GM21360 (cell line): ENCODE results near the gene TPST1.

Source experiments
- ATAC-seq: cut with Tn5 transposase; IDR thresholded peaks from one replicate; pipeline ENCODE4 v1.9.1; 2021; ENCODE audit warnings: mild to moderate bottlenecking, moderate library complexity; ENCODE audit not compliant: unreplicated experiment

The TPST1 gene

DNA sequence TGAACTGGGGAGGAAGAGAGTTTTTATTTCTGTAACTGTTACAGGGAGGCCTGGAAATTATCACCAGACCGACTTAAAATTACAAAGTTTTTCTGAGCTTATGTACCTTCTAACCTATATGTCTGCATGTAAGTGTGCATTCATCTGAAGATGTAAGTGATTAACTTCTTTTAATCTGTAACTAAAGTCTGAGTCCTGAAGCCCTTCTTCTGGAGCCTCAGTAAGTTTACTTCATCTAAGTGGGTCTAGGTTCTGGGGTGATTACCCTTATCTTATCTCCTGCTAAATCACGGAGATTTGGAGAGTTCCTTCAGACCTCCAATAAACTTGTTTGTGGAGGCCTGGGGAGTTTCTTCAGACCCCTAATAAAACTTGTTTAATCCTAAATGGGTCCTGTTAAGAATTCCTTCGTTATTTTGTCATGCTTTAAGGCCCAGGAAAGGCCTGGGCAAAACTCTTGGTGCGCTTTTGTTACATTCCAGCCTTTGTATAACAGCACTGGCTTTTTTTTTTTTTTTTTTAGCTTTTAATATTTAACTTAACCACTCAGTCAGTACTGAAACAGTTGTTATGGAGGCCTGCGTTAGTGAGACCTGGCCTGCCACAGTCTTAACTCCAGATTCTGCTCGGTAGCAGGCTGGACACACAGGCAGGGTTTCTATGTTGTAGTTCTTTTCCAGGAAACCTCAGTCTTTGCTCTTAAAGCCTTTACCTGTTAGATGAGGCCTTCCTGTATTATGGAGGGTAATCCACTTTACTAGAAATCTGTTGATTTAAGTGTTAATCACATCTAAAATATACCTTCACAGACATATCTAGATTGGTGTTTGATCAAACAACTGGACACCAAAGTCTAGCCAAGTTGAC, 33.0 kb downstream of the TPST1 start:
- ATAC-seq: no peak

DNA sequence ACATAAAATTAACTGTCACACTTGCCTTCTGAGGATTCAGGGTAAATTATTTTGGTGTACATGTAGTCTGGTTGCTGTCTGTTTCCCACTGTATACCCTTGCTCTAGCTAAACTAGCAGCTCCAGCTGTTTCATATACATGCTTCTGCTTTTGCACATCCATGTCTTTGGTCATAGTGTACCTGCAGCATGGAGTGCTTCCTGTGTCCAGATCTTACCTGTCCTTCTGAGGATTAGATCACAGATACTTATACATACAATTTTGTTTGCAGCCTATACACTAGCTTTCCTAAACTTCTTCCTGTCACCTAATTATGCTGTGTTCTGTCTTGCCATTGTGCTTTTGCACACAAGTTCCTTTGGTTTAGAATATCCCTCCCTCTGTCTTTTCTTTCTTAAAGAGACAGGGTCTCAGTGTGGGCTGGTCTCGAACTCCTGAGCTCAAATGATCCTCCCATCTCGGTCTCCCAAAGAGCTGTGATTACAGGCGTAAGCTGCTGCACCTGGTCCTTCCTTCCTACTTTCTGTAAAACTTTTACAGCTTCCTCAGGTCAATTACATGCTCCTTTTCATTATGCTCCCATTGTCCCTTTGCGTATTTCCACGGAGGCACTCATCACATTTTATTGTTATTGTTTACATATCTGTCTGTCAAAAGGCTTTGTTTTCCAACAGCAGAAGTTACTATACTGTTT, 33.8 kb downstream of the TPST1 start:
- ATAC-seq: no peak

DNA sequence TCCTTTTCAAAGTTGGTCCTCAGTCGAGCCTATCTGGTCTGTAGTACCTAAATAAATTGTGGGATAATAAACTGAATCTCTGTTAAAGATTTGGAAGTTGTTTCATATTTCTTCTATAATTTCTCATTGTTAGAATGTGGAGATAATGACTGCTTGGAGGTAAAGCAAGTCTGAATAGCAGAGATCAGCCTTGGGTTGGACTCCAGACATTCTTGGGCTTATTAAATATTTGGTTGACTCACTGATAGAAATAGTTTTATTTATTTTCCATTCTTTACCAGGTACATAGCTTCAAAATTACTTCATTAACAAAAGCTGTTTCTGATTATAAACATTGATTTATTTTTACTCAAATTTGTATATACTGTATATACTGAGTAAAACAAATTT, 34.3 kb downstream of the TPST1 start:
- ATAC-seq: no peak

DNA sequence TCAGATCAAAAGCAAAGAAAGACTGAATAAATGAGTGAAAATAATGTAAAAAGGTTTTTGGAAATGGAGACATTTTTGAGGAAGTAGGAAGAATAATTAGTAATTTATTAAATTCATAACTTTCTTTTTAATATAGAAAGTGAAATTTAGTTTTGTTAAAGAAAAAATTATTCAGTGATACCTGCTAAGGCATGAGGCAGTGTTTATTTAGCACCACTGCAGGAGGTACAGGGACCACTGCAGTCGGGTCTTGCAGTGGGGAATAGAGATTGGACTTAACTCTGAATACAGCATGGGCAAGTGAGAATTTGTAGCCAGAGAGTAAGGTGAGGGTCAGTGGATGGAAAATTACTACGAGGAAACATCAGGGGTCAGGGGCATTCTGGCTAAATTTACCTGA, 39.9 kb downstream of the TPST1 start:
- no peak for ATAC-seq

DNA sequence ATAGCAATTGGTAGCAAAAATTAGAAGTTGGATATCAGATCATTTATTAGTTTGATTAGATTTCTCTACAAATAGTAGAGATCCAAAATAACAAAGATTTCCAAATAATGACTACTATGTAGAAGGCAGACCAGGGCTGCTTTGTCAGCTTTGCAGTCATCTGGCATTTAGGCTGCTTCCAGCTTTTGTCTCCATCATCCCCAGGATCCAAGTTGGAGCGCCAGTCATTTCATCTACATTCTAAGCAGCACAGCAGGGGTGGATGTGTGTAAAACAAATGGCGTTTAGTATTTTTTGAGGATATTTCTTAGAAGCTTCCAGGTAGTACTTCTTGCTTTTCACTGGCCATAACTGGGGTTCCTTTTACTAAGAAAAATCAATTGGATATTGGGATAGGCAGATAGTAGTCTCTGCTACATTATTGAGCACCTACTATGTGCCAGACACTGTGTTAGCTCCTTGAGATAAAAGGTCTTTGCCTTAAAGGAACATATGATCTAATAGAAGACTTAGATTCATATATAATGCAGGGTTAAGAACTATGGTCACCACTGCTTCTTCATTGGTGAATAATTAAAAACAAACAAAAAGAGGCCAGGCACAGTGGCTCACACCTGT, 41.5 kb downstream of the TPST1 start:
- no peak for ATAC-seq

DNA sequence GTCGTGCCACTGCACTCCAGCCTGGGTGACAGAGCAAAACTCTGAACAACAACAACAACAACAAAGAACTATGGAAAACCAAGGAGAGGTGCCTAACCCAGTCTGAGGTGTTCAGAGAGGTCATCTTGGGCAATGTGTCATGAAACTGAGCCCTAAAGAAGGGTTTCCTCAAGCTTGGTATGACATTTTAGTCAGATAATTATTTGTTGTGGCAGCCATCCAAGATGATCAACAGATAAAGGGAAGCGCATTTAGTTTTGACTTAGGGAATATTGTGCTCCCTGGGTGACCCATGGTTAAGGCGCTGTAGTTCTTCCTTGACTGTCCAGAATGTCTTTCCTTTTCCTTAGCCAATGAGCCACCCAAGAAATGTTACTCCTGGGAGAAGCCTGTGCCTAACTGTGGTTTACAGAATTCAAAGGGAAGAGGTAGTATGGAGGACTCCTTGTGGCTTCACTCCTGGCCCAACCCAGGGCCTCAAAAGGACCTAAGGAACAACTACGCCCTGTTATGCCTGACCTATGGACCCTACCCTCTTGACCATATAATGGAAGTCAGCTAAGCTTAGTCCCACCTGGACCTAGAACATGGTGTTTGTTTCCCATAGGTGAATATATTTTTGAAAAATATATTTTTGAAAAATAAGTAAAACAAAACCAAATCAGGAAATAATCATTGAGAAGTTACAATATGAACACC, 42.4 kb downstream of the TPST1 start:
- ATAC-seq: no peak

DNA sequence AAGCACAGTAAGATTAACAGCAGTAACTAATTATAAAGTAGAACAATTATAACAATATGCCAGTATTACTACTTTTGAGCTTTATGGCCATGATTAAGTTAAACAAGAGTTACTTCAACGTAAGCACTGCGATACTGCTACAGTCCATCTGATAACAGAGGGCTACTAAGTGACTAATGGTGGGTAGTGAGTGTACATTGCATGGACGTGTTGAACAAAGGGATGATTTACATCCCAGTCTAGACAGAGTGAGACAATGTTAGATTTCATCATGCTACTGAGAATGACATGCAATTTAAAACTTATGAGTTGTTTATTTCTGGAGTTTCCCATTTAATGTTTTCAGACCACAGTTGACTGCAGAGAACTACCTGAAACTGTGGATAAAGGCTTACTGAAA, 45.6 kb downstream of the TPST1 start:
- ATAC-seq: no peak

DNA sequence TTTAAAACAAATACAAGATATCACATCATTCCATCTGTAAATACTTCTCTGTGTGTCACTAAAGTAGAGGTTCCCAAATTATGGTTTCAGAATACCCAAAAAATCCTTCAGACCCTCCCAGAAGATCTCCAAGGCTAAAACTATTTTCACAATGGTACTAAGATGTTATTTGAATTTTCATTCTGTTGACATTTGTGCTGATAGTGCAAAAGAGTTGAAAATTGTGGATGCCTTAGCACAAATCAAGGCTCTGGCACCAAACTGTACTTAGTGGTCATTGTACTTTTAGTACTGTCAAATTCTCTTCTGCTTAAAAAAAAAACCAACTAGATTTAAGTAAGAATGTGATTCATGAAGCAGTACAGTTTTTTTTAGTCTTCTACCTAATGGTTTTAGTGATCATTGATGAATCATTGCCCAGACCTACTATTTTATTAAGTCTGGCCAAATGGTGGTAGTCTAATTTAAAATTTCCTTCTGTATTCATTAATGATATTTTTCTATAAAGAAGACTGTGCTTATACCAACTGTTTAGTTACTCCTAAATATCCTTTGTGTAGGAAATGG, 50.5 kb downstream of the TPST1 start:
- no peak for ATAC-seq

DNA sequence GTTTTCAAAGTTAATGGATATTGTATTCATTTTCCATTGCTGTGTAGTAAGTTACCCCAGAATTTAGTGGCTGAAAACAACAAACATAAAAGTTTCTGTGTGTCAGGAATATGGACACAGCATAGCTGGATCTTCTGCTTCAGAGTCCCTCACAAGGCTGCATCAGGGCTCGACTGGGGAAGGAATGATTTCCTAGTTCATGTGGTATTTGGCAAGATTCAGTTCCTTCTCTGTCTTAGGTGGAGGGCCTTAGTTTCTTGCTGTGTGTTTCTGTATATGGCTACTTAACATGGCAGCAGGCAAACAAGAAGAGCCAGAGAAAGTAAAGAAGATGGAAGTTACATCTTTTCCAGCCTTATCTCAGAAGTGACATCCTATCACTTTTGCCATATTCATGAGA, 51.1 kb downstream of the TPST1 start:
- ATAC-seq: no peak

DNA sequence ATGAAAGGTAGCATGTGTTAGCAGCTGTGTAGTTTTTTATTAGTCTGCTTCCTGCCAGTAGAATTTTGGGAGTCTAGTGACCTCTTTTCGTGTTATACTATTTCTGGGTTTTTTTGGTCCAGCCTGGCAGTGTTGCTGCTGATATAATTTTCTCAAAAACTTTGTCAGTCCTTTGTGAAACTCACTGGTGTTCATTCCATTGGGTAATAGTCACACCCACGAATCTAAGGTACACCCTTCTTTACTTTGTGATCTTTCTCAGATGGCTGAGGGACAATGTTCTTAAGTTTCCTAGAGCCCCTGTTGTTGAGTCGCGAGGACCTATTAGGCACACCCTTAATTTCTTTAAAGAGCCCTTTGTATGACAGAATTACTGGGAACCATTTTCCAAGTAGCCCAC, 52.3 kb downstream of the TPST1 start:
- ATAC-seq: no peak

DNA sequence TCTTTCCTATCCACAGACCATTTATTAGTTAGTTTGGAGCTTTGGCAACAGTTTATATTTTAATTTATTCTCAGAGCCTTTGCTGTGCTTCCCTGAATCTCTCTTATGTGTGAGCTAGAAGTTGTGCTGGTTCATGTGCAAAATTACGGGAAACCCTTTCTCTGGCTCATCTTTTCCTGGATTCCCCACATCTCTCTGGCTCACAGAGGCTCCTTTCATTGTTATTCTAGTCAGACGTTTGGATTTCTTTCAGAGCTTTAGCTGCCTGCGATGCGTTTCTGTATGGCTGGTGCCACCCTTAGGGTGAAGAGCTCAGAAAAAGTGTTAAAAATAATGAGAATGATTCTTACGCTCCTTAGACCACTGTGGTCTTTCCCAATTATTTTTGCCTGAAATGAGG, 53.3 kb downstream of the TPST1 start:
- ATAC-seq: no peak

DNA sequence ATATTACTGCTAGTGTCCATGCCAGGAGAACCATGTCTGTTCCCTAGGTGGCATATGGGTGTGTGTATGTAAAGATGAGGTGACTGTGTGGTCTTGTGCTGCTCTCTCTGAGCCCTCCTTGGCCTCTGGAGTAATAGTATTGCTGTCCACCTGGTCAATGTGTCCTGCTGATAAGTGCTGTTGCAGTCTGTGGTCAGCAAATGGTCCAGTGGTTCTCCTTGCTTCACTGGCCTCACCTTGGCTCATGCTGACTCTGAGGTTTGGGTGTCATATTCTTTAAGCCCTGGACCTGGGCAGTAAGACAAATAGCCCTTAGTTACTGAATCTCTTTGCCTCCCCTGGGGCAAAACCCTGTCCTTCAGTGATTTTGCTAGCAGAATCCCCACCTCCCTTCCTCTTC, 56.8 kb downstream of the TPST1 start:
- ATAC-seq: no peak

DNA sequence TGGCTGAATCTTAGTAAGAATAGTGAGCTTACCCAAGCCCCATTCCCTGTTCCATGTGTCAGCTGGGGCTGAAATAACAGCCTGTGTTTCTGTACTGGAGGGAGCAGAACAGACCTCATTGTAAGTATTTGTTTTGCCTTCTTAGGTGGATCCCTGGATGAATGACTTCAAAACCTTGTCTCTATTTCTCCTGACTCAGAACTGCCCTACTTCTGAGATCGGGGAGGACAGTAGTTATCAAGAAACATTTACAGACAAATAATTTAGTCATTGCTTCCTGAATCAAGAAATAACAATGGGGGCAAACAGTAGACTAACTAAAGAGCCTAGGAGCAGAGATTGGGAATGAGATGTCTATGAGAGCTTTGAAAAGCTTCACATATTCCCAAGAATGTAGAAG, 58.8 kb downstream of the TPST1 start:
- ATAC-seq: no peak

DNA sequence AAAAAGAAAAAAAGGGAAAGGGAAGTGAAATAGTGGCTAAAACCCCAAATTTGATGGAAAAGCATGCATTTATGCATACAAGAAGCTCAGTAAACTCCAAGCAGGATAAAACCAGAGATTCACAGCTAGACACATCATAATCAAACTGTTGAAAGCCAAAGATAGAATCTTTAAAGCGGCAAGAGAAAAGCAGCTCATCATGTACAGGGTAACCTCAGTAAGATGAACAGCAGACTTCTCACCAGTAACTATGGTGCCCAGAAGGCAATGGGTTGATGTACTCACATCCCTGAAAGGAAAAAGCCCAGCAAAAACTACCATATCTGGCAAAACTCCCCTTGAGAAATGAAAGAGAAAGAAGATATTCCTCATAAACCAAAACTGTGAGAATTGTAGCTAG, 60.4 kb downstream of the TPST1 start:
- no peak for ATAC-seq

DNA sequence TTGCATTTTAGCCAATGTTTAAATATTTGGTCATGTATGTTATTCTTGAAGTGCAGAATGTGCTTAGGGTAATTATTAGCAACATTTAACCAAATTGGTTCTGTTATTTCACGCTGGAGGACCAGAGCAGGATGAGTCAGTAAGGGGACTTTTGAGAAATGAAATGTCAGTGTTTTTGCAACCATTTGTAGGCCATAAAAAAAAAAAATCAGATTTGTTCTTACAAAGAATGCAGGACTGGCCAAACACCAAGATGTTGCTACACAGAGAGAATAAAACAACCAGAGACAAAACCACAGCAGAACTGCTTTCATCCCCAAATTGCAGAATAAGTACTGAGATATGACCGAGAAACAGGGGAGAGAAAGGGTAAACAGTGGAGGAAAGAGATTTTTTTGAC, 62.1 kb downstream of the TPST1 start:
- no peak for ATAC-seq

DNA sequence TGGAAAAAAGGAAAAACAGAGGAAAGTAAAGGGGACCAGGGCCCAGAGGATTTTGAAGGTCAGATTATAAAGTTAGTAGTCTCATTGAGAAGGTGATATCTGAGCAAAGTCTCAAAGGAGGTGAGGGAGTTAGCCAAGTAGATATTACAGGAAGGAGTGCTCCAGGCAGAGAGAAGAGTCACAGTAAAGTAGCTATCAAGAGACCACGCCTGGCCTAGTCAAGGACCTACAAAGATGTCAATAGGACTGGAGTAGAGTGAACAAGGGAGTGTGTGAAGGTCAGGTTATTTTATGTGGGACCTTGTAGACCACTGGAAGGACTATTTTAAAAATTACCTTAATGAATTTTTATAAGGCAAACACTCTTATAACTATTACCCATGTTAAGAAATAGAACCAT, 64.8 kb downstream of the TPST1 start:
- ATAC-seq: no peak

DNA sequence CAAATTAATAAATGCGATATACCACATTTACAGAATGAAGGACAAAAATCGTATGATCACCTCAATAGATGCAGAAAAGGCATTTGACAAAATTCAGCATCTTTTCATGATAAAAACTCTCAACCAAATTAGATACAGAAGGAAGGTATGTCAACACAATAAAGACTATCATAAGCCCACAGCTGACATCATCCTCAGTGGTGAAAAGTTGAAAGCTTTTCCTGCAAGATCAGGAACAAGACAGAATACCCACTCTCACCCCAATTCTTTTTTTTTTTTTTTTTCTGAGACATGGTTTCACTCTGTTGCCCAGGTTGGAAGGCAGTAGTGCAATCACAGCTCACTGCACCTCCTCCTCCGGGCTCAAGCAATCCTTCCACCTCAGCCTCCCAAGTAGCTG, 67.2 kb downstream of the TPST1 start:
- ATAC-seq: no peak

DNA sequence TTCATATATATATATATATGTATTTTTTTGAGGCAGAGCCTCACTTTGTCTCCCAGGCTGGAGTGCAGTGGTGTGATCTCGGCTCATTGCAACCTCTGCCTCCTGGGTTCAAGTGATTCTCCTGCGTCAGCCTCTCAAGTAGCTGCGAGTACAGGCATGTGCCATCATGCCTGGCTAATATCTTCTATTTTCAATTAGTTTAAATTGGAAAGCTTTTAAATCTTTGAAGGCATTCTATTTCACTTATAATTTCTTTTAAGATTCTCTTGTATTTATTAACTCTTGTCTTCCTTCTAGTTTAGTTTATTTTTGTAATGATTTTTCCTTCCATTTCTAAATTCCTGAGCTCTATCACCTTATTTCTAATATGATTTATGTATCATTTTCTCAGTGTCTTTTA, 71.2 kb downstream of the TPST1 start:
- no peak for ATAC-seq

DNA sequence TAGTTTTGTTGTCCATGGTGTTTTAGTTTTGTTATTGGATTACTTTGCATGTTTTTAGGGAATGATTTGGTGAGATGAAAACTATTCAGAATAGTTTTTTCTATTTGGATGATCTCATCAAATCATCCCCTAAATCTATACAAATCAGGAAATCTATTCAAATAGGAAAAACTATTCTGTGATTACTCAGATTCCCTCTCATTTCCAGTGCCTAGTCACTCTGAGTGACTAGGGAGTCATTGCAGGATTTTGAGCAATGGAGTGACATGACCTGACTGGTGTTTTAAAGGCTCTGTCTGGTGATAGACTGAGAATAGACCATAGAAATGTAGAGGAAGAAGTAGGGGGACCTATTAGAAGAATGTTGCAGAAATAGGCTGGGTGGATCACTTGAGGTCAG, 72.4 kb downstream of the TPST1 start:
- ATAC-seq: no peak

DNA sequence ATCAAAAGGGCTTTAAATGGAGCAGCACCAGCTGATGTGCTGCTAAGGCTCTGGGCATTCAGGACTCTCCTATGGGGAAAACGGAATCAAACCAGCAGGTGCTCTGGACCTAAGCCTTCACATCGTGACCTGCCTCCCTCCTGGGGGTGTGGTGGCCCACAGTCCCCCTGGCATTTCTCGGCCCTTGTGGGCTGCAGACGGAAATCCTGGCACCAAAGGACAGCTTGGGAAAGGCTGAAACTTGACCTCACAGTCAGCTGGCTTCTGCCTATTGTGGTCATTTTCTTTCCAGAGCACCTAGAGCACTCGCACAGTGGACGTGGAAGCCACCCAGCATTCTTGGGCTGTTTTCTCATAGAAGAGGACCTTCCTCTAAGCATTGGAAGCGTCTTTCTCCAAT, 74.8 kb downstream of the TPST1 start:
- no peak for ATAC-seq
